Right lung (tissue), 5 donors: ENCODE measurements around the gene CLDN5. TPM values are rescaled to one million over a fixed set of nuclear protein-coding genes. Genes with fewer than 3 reads are reported as not detected.
A peak's percentile ranks its signal among the peaks of the same experiment; 100 is the strongest.

Source experiments
- DNase-seq, 2 donors: peaks; one replicate each; pipeline ENCODE4 v3.0.0-alpha.2; 2013
- polyA plus RNA-seq, 5 donors: library from polyadenylated mRNA; unstranded; fragments of 120-200 nt; gene quantifications; one replicate each; pipeline versions ENCODE4 v1.2.1 to v1.2.3, GENCODE V29; 2013; ENCODE audit warnings: inconsistent platforms in 1 of 5, low replicate concordance in 1 of 5; ENCODE audit not compliant: insufficient read length in 5 of 5, insufficient read depth in 1 of 5

Gene CLDN5
- polyA plus RNA-seq, 5 donors: 40.8 to 111 (median 60.9) TPM

- DNase-seq: no peak
Measured at GRCh38 chr22:19483481-19484244, 40.5 kb downstream of the CLDN5 start.

- no peak for DNase-seq
Measured at GRCh38 chr22:19482297-19482696, 41.9 kb downstream of the CLDN5 start.

- no peak for DNase-seq
Measured at GRCh38 chr22:19480789-19481188, 43.4 kb downstream of the CLDN5 start.

- no peak for DNase-seq
Measured at GRCh38 chr22:19480173-19480568, 44.0 kb downstream of the CLDN5 start.

GRCh38 chr22:19479355-19480172 is 44.6 kb downstream of the CLDN5 start, which contains the start of gene CDC45:
CDC45 (plus strand) TSS chr22:19479920; CDS start chr22:19479969, 49 bp downstream.
- peak; percentile 97 to 98 for DNase-seq

GRCh38 chr22:19478901-19479354 is 45.3 kb downstream of the CLDN5 start, which contains the start of gene UFD1:
UFD1 (minus strand) TSS chr22:19479193; CDS start chr22:19479085, 108 bp downstream.
- DNase-seq: no peak

DNA sequence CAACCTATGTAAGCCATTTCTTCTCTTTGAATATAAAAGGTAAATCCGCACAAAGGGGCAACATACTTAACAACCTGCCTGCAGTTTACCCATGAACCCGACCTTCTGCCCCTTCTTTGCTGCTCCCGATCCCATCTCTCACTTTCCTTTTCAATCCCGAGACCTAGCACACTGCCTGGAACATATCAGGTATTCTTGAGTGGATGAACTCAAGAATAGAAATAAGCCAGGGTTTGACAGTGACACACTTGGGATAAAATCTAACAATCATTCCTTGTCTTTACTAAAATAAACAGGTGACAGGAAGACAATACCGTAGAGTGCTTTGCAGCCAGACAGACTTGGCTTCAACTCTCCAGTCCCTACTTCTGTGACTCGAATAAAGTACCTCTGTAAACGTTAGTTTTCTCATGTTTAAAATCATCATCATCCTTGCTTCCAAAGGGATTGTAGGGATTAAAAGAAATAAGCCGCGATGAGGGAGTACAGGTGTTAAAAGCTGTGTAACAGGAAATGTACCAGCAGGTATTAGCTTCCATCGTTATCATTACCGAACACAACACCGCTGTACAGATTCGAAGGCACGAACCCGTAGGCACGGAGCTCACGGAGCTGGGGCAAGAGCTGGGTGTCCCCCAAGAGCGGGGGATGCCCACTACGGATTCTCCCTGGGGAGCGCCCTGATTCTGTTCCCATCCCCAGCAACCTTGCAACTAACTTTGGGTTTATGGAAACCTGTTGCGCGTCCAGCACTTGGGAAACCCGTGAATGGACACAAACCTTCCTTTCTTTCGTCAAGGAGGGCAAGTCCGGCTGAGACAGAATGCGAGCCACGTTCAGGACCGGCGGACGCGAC is 45.9 kb downstream of the CLDN5 start:
- DNase-seq: no peak

- peak; percentile 19 to 46 for DNase-seq
Measured at GRCh38 chr22:19477321-19478044, 46.7 kb downstream of the CLDN5 start.

- no peak for DNase-seq
Measured at GRCh38 chr22:19476023-19476422, 48.2 kb downstream of the CLDN5 start.

GRCh38 chr22:19473578-19473977 is 50.6 kb downstream of the CLDN5 start:
- no peak for DNase-seq

Other genes starting within 250 kb of the CLDN5 start
- 10 to 100 TPM in 1 of 5 donors, 1 to 10 TPM in 4; 7.4 to 10.2 (median 9.0) TPM for gene CLTCL1, start 232.7 kb downstream of the CLDN5 start, polyA plus RNA-seq
- 10 to 100 TPM; 21.1 to 28.3 (median 25.5) TPM for gene HIRA, start 92.7 kb downstream of the CLDN5 start, polyA plus RNA-seq
- gene MRPL40, start 91.9 kb downstream of the CLDN5 start, polyA plus RNA-seq: 10 to 100 TPM; 35.6 to 44.2 (median 42.7) TPM
- 10 to 100 TPM; 37.2 to 43.0 (median 41.4) TPM for gene C22orf39, start 76.7 kb downstream of the CLDN5 start, polyA plus RNA-seq
- 10 to 100 TPM; 58.6 to 76.8 (median 66.4) TPM for gene UFD1, start 45.2 kb downstream of the CLDN5 start, polyA plus RNA-seq
- 10 to 100 TPM in 4 of 5 donors, 1 to 10 TPM in 1; 10.0 to 24.7 (median 18.3) TPM for gene CDC45, start 44.5 kb downstream of the CLDN5 start, polyA plus RNA-seq
- 10 to 100 TPM; 51.6 to 77.5 (median 64.8) TPM for gene SEPTIN5, start 190.1 kb upstream of the CLDN5 start, polyA plus RNA-seq
- 10 to 100 TPM in 1 of 5 donors, 1 to 10 TPM in 4; 5.5 to 14.0 (median 6.0) TPM for gene GP1BB, start 199.1 kb upstream of the CLDN5 start, polyA plus RNA-seq
- gene TBX1, start 236.4 kb upstream of the CLDN5 start, polyA plus RNA-seq: 10 to 100 TPM in 2 of 5 donors, 1 to 10 TPM in 3; 6.9 to 16.8 (median 8.5) TPM